ENCODE data around the gene TAS1R2. TPM values are rescaled to one million over a fixed set of nuclear protein-coding genes. Genes with fewer than 3 reads are reported as not detected.

The TAS1R2 gene
- total RNA-seq, 1 experiment from 2014 or later = not detected

DNA sequence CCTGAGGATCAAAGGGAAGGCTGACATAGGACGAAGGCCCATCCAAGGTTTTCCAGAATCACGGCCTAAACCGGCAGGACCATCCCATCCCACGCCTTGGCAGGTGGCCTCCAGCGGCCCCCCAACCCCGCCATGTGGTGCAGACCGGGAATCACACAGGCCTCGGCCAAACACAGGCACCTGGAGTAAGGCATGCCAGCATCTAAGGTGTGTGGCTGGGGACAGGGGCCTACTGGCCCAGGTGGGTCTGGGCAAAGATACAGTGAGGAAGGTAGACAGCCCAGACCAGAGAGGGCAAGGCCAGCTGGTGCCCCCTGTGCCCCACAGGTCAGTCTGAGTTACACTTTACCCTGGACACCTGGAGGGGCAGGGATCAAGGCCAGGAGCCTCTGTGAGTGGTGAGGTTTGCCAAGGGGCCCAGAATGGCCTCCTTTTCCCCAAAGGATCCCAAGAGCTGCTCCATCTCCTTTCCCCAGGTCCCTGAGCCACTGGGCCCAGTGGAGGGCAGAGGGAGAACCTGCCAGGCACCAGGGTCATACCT, 12.7 kb upstream of the TAS1R2 start:
- WGBS (ENCODE audit: extremely low coverage, insufficient read length, low lambda C conversion rate) = no CpG with 5 or more reads among the region's 8 CpGs
- Histone ChIP-seq H2BK120ac (ENCODE audit: low read depth, low read length, poor library complexity, severe bottlenecking) (no peak overlapping the region), H2AK5ac (ENCODE audit: insufficient read length, low read length) (no peak overlapping the region), H3K56ac (ENCODE audit: insufficient read length, low read depth, low read length) (no peak overlapping the region), H3K79me1 (ENCODE audit: insufficient read depth, low read depth, low read length, poor library complexity, severe bottlenecking) (no peaks in the 10 kb centered on the region), H3K27me3 (ENCODE audit: insufficient read depth, low read length) (no peaks in the 10 kb centered on the region), H3K27ac (ENCODE audit: insufficient read length, low read depth, low read length) (no peak overlapping the region), H4K91ac (ENCODE audit: insufficient read length, low read depth, low read length) (no peak overlapping the region), H3K18ac (ENCODE audit: insufficient read length, low read depth, low read length) (no peak overlapping the region), H3K79me2 (ENCODE audit: insufficient read depth, low read length) (no peaks in the 10 kb centered on the region), H3T11ph (ENCODE audit: low read length) (no peak overlapping the region), H3K4ac (ENCODE audit: low read depth, low read length) (no peak overlapping the region), H3K23me2 (ENCODE audit: insufficient read length, low read depth, low read length, poor library complexity, severe bottlenecking) (no peaks in the 10 kb centered on the region), H4K5ac (ENCODE audit: insufficient read length, low read depth, low read length) (no peak overlapping the region), H2BK20ac (ENCODE audit: low read depth, low read length, poor library complexity, severe bottlenecking) (no peak overlapping the region), H3K4me1 (ENCODE audit: insufficient read depth, low read length) (no peaks in the 10 kb centered on the region), H4K8ac (replicated peaks; ENCODE audit: insufficient read length, low read depth, low read length) (no peak overlapping the region), H2AFZ (ENCODE audit: low read length) (no peak overlapping the region), H3K9me3 (ENCODE audit: control insufficient read depth, low read depth, low read length) (no peaks in the 10 kb centered on the region), H3K23ac (ENCODE audit: insufficient read length, low read depth, low read length) (no peak overlapping the region), H2BK15ac (ENCODE audit: low read depth, low read length) (no peak overlapping the region), H3K9ac (ENCODE audit: extremely low read depth, insufficient read length, low read length) (no peak overlapping the region), H4K20me1 (ENCODE audit: control insufficient read depth, insufficient read depth, insufficient read length) (no peaks in the 10 kb centered on the region), H3K4me2 (ENCODE audit: insufficient read depth, insufficient read length, low read length) (no peak overlapping the region), H3K14ac (ENCODE audit: insufficient read depth, low read length) (no peak overlapping the region), H2BK5ac (ENCODE audit: insufficient read length, low read length) (no peak overlapping the region), H2BK12ac (ENCODE audit: insufficient read length, low read depth, low read length) (no peak overlapping the region)
- peaks cover 0 to 5% (median 0%) of the 10 kb centered on the region in 3 experiments; a peak in 3 of 7 replicates for H3K36me3 Mint-ChIP-seq (ENCODE audit: insufficient read depth in 1 of 3, low read depth in 3 of 3)
- TF ChIP-seq, protein P1, sequence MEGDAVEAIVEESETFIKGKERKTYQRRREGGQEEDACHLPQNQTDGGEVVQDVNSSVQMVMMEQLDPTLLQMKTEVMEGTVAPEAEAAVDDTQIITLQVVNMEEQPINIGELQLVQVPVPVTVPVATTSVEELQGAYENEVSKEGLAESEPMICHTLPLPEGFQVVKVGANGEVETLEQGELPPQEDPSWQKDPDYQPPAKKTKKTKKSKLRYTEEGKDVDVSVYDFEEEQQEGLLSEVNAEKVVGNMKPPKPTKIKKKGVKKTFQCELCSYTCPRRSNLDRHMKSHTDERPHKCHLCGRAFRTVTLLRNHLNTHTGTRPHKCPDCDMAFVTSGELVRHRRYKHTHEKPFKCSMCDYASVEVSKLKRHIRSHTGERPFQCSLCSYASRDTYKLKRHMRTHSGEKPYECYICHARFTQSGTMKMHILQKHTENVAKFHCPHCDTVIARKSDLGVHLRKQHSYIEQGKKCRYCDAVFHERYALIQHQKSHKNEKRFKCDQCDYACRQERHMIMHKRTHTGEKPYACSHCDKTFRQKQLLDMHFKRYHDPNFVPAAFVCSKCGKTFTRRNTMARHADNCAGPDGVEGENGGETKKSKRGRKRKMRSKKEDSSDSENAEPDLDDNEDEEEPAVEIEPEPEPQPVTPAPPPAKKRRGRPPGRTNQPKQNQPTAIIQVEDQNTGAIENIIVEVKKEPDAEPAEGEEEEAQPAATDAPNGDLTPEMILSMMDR (conservative IDR thresholded peaks at IDR 0.05) = no peak
- H3K27ac Mint-ChIP-seq = no peak overlapping the region; a peak in 1 of 7 replicates
- H3K9me3 Mint-ChIP-seq = no peaks in the 10 kb centered on the region
- no peak overlapping the region for H3K4me3 Mint-ChIP-seq
- no peaks in the 10 kb centered on the region for H3K27me3 Mint-ChIP-seq (ENCODE audit: low read depth)
- peaks cover 4 to 8% of the 10 kb centered on the region in 2 experiments for H3K4me1 Mint-ChIP-seq
- DNase-seq = no peak

All from H9 (cell line).